Measurements from ENCODE around the gene PINLYP. TPM values are rescaled to one million over a fixed set of nuclear protein-coding genes. Genes with fewer than 3 reads are reported as not detected.

The PINLYP gene
- total and polyA plus RNA-seq, 3 experiments from 2014 or later = 1.3 to 13.8 (median 9.9) TPM

DNA sequence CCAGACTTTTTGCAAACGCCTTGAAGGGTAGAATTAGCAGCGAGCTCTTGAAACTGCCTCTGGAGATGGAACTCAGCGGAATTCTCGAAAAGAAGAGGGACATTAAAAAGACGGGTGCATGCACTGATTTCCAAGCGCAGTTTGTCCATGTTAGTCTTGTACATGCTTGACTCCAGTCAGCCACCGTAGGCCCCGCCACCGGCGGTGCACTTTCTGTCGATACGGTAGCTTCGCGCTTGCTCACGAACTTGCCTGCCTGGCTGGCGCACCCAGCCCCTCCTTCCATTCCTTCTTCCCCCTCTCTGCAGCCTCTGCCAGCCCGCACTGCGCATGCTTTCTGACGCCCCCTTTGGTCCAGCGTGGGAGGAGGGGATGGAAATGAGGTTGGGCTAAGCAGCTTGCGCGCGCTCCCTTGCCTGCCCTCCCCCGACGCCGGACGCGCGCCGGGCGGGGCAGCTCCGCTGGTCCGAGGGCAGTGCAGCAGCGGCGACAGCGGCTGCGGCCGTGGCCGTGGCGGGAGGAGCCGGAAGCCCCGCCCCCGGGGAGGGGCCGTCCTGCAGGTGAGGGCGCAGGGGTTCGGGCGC, 42.5 kb upstream of the PINLYP start, which contains the start of gene ZNF575:
Gene ZNF575, plus strand, starts transcription at position 227 of the 584 bp plus-strand sequence. CDS start 1,235 bp downstream, outside the sequence.
- Mint-ChIP-seq H3K9me3 (peaks cover 0 to 2% (median 0%) of the 10 kb centered on the region in 5 donors), H3K4me3 (peak within 1 kb of the TSS; percentile 87 to 99 (median 92)), H3K27ac (peak within 1 kb of the TSS; percentile 89 to 99 (median 96)), H3K4me1 (peaks cover 18 to 22% (median 21%) of the 10 kb centered on the region in 3 donors), H3K27me3 (no peaks in the 10 kb centered on the region), H3K36me3 (peaks cover 0 to 16% (median 0%) of the 10 kb centered on the region in 3 donors)
- peak within 1 kb of the TSS; percentile 98 for H3K4me3 ChIP-seq (ENCODE audit: low read length)
- DNase-seq = peak; percentile 70 to 89 (median 81)
- peak within 1 kb of the TSS; percentile 79 for H3K27ac ChIP-seq (ENCODE audit: low read depth, low read length)
- CTCF ChIA-PET = interaction anchor here (0.8 to 6.1 kb wide), 9 partner anchors 14 to 135 kb away, joined by 3 to 50 read pairs (median 4); partner anchors contain the start of genes IRGQ and ZNF576
- no peaks in the 10 kb centered on the region for H3K9me3 ChIP-seq (ENCODE audit: low read length)
- no peaks in the 10 kb centered on the region for H3K27me3 ChIP-seq (ENCODE audit: insufficient read depth, low read length, poor library complexity, severe bottlenecking)
- H3K36me3 ChIP-seq (ENCODE audit: insufficient read depth, low read length) = no peaks in the 10 kb centered on the region
- H3K4me1 ChIP-seq (ENCODE audit: insufficient read depth, low read length) = peaks cover 8% of the 10 kb centered on the region
- POLR2A ChIA-PET = interaction anchor here (0.6 to 1.9 kb wide), 9 partner anchors 9 to 135 kb away, joined by 3 to 8 read pairs (median 4); partner anchors contain the start of genes IRGQ, PHLDB3 and ZNF576

DNA sequence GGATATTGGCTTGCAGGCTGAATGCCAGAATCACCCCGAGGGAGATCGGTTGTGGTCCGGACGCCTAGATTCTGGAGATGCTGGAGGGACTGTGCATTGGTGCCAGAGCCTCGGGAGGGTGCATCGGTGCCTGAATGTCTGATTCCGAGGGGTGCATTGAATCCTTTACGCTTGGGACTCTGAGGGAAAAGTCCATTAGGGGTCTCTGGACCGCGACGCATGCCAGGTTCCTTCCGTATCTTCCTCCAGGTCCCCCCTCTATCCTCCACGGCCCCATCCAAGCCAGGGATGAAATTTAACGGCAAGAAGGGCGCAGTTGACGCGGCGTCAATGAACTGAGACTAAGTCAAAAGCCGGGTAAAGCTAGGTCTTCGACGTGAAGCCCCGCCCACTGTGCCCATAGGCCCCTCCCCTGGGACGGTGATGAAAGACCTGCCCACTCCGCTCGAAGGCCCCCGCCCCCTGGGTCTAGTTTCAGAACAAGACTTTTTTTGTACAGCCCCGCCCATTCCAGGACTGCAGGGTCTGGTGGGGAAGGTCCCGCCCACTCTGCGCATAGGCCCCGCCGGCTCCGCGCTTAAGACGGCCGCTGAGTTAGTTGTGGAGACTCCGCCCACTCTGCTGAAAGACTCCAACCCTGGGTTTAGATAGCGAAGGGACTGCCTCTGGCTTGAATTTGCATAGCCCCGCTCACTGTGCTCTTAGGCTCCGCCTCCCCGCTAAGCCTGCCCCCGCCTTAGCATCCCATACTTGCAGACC, 41.9 kb upstream of the PINLYP start:
- H3K4me1 Mint-ChIP-seq = peaks cover 17 to 22% (median 21%) of the 10 kb centered on the region in 3 donors
- Histone ChIP-seq H3K9me3 (ENCODE audit: low read length) (no peaks in the 10 kb centered on the region), H3K36me3 (ENCODE audit: insufficient read depth, low read length) (no peaks in the 10 kb centered on the region), H3K4me1 (ENCODE audit: insufficient read depth, low read length) (peaks cover 8% of the 10 kb centered on the region), H3K4me3 (ENCODE audit: low read length) (peak overlapping the region; percentile 98), H3K27me3 (ENCODE audit: insufficient read depth, low read length, poor library complexity, severe bottlenecking) (no peaks in the 10 kb centered on the region), H3K27ac (ENCODE audit: low read depth, low read length) (peak overlapping the region; percentile 79)
- no peaks in the 10 kb centered on the region for H3K27me3 Mint-ChIP-seq
- POLR2A ChIA-PET = interaction anchor here (0.6 to 1.9 kb wide), 6 partner anchors 9 to 135 kb away, joined by 3 to 8 read pairs (median 6); partner anchors contain the start of genes IRGQ and ZNF576
- CTCF ChIA-PET = interaction anchor here (1.0 to 6.1 kb wide), 9 partner anchors 14 to 87 kb away, joined by 3 to 50 read pairs (median 5); partner anchors contain the start of genes IRGQ and ZNF576
- H3K4me3 Mint-ChIP-seq = peak overlapping the region; percentile 87 to 99 (median 92)
- peak; percentile 91 to 95 (median 92) for DNase-seq
- peaks cover 5 to 23% (median 6%) of the 10 kb centered on the region in 3 donors for H3K36me3 Mint-ChIP-seq
- peaks cover 0 to 4% (median 2%) of the 10 kb centered on the region in 5 donors for H3K9me3 Mint-ChIP-seq
- H3K27ac Mint-ChIP-seq = peak overlapping the region; percentile 87 to 99 (median 94)

GRCh38 chr19:43534305-43534815, 41.2 kb upstream of the PINLYP start:
- Mint-ChIP-seq H3K27me3 (no peaks in the 10 kb centered on the region), H3K4me1 (peaks cover 17 to 22% (median 21%) of the 10 kb centered on the region in 3 donors)
- POLR2A ChIA-PET = interaction anchor here (1.3 to 1.9 kb wide), 5 partner anchors 21 to 95 kb away, joined by 4 to 7 read pairs (median 5); partner anchors contain the start of genes IRGQ and ZNF576

DNA sequence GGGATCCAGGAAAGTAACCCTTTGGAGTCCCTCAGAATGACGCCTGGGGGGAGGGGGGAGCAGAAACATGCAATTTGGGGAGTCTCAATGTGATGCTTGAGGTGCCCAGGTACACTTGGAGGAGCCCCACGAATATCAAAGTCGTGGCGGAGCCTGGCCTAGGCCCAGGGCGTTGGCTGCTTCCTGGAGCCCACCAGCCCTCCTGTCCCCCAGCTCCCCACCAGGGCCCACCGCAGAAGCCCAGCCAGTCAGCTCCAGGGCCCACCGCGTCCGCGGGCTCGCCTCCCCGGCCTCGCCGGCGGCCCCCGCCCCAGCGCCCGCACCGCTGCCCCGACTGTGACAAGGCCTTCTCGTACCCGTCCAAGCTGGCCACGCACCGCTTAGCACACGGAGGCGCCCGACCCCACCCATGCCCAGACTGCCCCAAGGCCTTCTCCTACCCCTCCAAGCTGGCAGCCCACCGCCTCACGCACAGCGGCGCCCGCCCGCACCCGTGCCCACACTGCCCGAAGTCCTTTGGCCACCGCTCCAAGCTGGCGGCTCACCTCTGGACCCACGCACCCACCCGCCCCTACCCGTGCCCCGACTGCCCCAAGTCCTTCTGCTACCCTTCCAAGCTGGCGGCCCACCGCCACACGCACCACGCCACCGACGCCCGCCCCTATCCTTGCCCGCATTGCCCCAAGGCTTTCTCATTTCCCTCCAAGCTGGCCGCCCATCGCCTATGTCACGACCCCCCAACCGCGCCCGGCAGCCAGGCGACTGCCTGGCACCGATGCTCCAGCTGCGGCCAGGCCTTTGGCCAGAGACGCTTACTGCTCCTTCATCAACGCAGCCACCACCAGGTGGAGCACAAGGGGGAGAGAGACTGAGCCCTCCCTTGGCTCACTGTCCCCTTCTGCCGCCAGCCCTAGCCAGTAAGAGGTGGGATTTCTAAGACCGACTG, 40.5 kb upstream of the PINLYP start:
- peaks cover 11 to 35% (median 17%) of the 10 kb centered on the region in 3 donors for H3K36me3 Mint-ChIP-seq
- Histone ChIP-seq H3K27ac (ENCODE audit: low read depth, low read length) (no peak overlapping the region), H3K4me1 (ENCODE audit: insufficient read depth, low read length) (peaks cover 8% of the 10 kb centered on the region), H3K9me3 (ENCODE audit: low read length) (peaks cover 5% of the 10 kb centered on the region), H3K4me3 (ENCODE audit: low read length) (no peak overlapping the region), H3K27me3 (ENCODE audit: insufficient read depth, low read length, poor library complexity, severe bottlenecking) (no peaks in the 10 kb centered on the region), H3K36me3 (ENCODE audit: insufficient read depth, low read length) (peaks cover 6% of the 10 kb centered on the region)
- peak overlapping the region in 5 of 7 donors; percentile 19 to 87 (median 42) for H3K4me3 Mint-ChIP-seq
- DNase-seq = peak in 2 of 5 donors; percentile 12 to 57
- ChIA-PET CTCF (interaction anchor here (1.2 to 6.1 kb wide), 4 partner anchors 9 to 60 kb away, joined by 3 to 50 read pairs (median 22); partner anchors contain the start of genes IRGQ and ZNF576), POLR2A (interaction anchor here (1.3 to 1.4 kb wide), 2 partner anchors 59 to 96 kb away, joined by 4 read pairs; no protein-coding TSS in a partner anchor)
- H3K27me3 Mint-ChIP-seq = no peaks in the 10 kb centered on the region
- H3K4me1 Mint-ChIP-seq = peaks cover 17 to 22% (median 21%) of the 10 kb centered on the region in 3 donors
- peak overlapping the region in 6 of 8 donors; percentile 43 to 91 (median 64) for H3K27ac Mint-ChIP-seq
- H3K9me3 Mint-ChIP-seq = peaks cover 0 to 6% (median 3%) of the 10 kb centered on the region in 5 donors

More at GRCh38 chr19:43534305-43534815, 41.2 kb upstream of the PINLYP start:
- H3K36me3 ChIP-seq (ENCODE audit: insufficient read depth, low read length) = peaks cover 5% of the 10 kb centered on the region
- H3K4me3 ChIP-seq (ENCODE audit: low read length) = peak overlapping the region; percentile 98
- peaks cover 0 to 4% (median 3%) of the 10 kb centered on the region in 5 donors for H3K9me3 Mint-ChIP-seq
- peaks cover 5% of the 10 kb centered on the region for H3K9me3 ChIP-seq (ENCODE audit: low read length)
- DNase-seq = no peak
- peak overlapping the region; percentile 87 to 99 (median 92) for H3K4me3 Mint-ChIP-seq
- no peak overlapping the region for H3K27ac ChIP-seq (ENCODE audit: low read depth, low read length)
- no peaks in the 10 kb centered on the region for H3K27me3 ChIP-seq (ENCODE audit: insufficient read depth, low read length, poor library complexity, severe bottlenecking)
- H3K4me1 ChIP-seq (ENCODE audit: insufficient read depth, low read length) = peaks cover 8% of the 10 kb centered on the region
- peak overlapping the region; percentile 77 to 99 (median 94) for H3K27ac Mint-ChIP-seq
- CTCF ChIA-PET = interaction anchor here (1.2 to 6.1 kb wide), 3 partner anchors 14 to 61 kb away, joined by 7 to 50 read pairs (median 36); partner anchors contain the start of genes IRGQ and ZNF576
- H3K36me3 Mint-ChIP-seq = peaks cover 10 to 30% (median 13%) of the 10 kb centered on the region in 3 donors

DNA sequence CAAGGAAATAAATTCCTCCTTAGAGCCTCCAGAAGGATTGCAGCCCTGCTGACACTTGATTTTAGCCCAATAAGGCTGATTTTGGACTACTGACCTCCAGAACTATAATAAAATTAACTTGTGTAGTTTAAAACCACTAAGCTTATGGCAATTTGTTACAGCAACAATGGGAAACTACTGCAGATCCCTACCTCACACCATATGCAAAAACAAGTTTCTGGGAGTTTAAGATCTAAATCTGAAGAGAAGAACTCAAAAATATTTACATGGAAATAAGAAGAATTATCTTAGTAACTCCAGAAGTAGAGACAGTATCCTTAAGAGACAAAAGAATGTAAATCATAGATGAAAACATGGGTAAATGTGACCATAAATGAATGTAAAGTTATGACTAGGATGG, 36.7 kb upstream of the PINLYP start:
- peaks cover 17 to 61% (median 21%) of the 10 kb centered on the region in 3 donors for H3K36me3 Mint-ChIP-seq
- CTCF ChIA-PET = interaction anchor here (1.9 kb wide), 1 partner anchor 17 kb away, joined by 6 read pairs; no protein-coding TSS in a partner anchor
- peaks cover 16% of the 10 kb centered on the region for H3K36me3 ChIP-seq (ENCODE audit: insufficient read depth, low read length)
- H3K4me3 ChIP-seq (ENCODE audit: low read length) = no peak overlapping the region
- no peak overlapping the region for H3K27ac ChIP-seq (ENCODE audit: low read depth, low read length)
- no peak overlapping the region for H3K4me3 Mint-ChIP-seq
- no peak overlapping the region for H3K27ac Mint-ChIP-seq
- H3K4me1 Mint-ChIP-seq = peaks cover 4 to 6% (median 6%) of the 10 kb centered on the region in 3 donors
- no peaks in the 10 kb centered on the region for H3K27me3 ChIP-seq (ENCODE audit: insufficient read depth, low read length, poor library complexity, severe bottlenecking)
- peaks cover 5% of the 10 kb centered on the region for H3K9me3 ChIP-seq (ENCODE audit: low read length)
- no peak for DNase-seq
- H3K9me3 Mint-ChIP-seq = peaks cover 0 to 6% (median 3%) of the 10 kb centered on the region in 5 donors
- POLR2A ChIA-PET = no interaction called here
- no peaks in the 10 kb centered on the region for H3K27me3 Mint-ChIP-seq
- H3K4me1 ChIP-seq (ENCODE audit: insufficient read depth, low read length) = no peaks in the 10 kb centered on the region

GRCh38 chr19:43540381-43540780, 35.2 kb upstream of the PINLYP start:
- Mint-ChIP-seq H3K27ac (peak overlapping the region in 2 of 8 donors; percentile 6 to 77), H3K4me3 (no peak overlapping the region), H3K9me3 (peaks cover 0 to 5% (median 3%) of the 10 kb centered on the region in 5 donors), H3K36me3 (peaks cover 17 to 75% (median 21%) of the 10 kb centered on the region in 3 donors), H3K27me3 (no peaks in the 10 kb centered on the region), H3K4me1 (peaks cover under 1 to 3% (median 2%) of the 10 kb centered on the region in 3 donors)
- H3K4me1 ChIP-seq (ENCODE audit: insufficient read depth, low read length) = no peaks in the 10 kb centered on the region
- no peak overlapping the region for H3K27ac ChIP-seq (ENCODE audit: low read depth, low read length)
- no peak for DNase-seq
- H3K27me3 ChIP-seq (ENCODE audit: insufficient read depth, low read length, poor library complexity, severe bottlenecking) = no peaks in the 10 kb centered on the region
- ChIA-PET POLR2A (no interaction called here), CTCF (no interaction called here)
- peaks cover 23% of the 10 kb centered on the region for H3K36me3 ChIP-seq (ENCODE audit: insufficient read depth, low read length)
- H3K4me3 ChIP-seq (ENCODE audit: low read length) = no peak overlapping the region
- H3K9me3 ChIP-seq (ENCODE audit: low read length) = peaks cover 5% of the 10 kb centered on the region
